PC-3 (cell line): ENCODE results near the gene SMOC2.
"Not testable (repeated sequence)": the region's sequence is repeated elsewhere in the genome, so short reads cannot be mapped to it uniquely, and the experiment has no call there.

Experiments
- CTCF ChIP-seq: fragments of 300-600 bp; sonication (generic); conservative IDR thresholded peaks from 2 replicates; pipeline ENCODE4 v1.5.1; 2017; ENCODE audit warnings: antibody characterized with exemption, low read depth, mild to moderate bottlenecking, low read length
- EZH2 ChIP-seq: fragments of 300-600 bp; sonication (generic); IDR thresholded peaks from one replicate; pipeline ENCODE4 v1.6.1; 2017; ENCODE audit warnings: antibody characterized with exemption, mild to moderate bottlenecking, low read length; ENCODE audit not compliant: unreplicated experiment
- EZH2phosphoT487 ChIP-seq: fragments of 300-600 bp; sonication (generic); IDR thresholded peaks from 2 replicates; pipeline ENCODE4 v1.6.1; 2018; ENCODE audit warnings: mild to moderate bottlenecking, antibody characterized with exemption, low read length, borderline replicate concordance

- TF ChIP-seq CTCF, EZH2, EZH2phosphoT487: not testable (repeated sequence)
These were observed 97.4 kb downstream of the SMOC2 start for GRCh38 chr6:168538188-168538891.
